Naive thymus-derived CD8-positive, alpha-beta T cell (primary cell): ENCODE results near the gene KIF18B. TPM values are rescaled to one million over a fixed set of nuclear protein-coding genes. Genes with fewer than 3 reads are reported as not detected.

Source experiments
- ATAC-seq, 2 donors: fragments of 150-1000 bp; cut with Tn5 transposase in 1 of 2; sonication (Bioruptor Pico), chemical (Tn5 transposase) in 1 of 2; 1 replicate in 1 of 2; 2 replicates in 1 of 2; pipeline ENCODE4 v1.10.0; 2021; ENCODE audit warnings: mild to moderate bottlenecking in 2 of 2, moderate library complexity in 2 of 2
- POLR2A ChIA-PET: fragments of 350-600 bp; sonication (Branson Sonifier 250); formaldehyde crosslinking; loops from one replicate; lab custom pipeline; 2021; ENCODE audit warnings: antibody characterized with exemption; lab: Charles Lee
- DNase-seq, 10 donors: peaks; one replicate each; pipeline versions ENCODE4 v3.0.0 to v3.0.0-alpha.2; 2020 to 2022
- H3K27ac Mint-ChIP-seq, 10 donors: one replicate each; pipeline ENCODE4 v1.8.0; 2020 to 2022; ENCODE audit warnings: mild to moderate bottlenecking in 10 of 10, mixed read lengths in 10 of 10, moderate library complexity in 4 of 10, inconsistent platforms in 1 of 10
- H3K27me3 Mint-ChIP-seq, 5 donors: one replicate each; pipeline ENCODE4 v1.8.0; 2021 to 2022; ENCODE audit warnings: mixed read lengths in 5 of 5
- H3K36me3 Mint-ChIP-seq, 3 donors: one replicate each; pipeline ENCODE4 v1.8.0; 2020 to 2022; ENCODE audit warnings: mixed read lengths in 3 of 3, mild to moderate bottlenecking in 2 of 3, inconsistent platforms in 1 of 3
- H3K4me1 Mint-ChIP-seq, 4 donors: one replicate each; pipeline ENCODE4 v1.8.0; 2021 to 2022; ENCODE audit warnings: mixed read lengths in 4 of 4
- H3K4me3 Mint-ChIP-seq, 10 donors: one replicate each; pipeline ENCODE4 v1.8.0; 2020 to 2022; ENCODE audit warnings: mild to moderate bottlenecking in 10 of 10, mixed read lengths in 10 of 10, moderate library complexity in 6 of 10, inconsistent platforms in 1 of 10
- H3K9me3 Mint-ChIP-seq, 9 donors: one replicate each; pipeline ENCODE4 v1.8.0; 2020 to 2022; ENCODE audit warnings: mixed read lengths in 9 of 9, mild to moderate bottlenecking in 3 of 9, inconsistent platforms in 1 of 9, moderate library complexity in 1 of 9
- polyA plus RNA-seq, 3 donors: library from polyadenylated mRNA; unstranded; fragments of 300-500 nt; fragmentation: Illumina TruSeq; gene quantifications; one replicate each; pipeline ENCODE4 v1.2.3, GENCODE V29; 2021
- total RNA-seq, 8 experiments: library from RNA in 2 of 8; stranded (reverse) in 2 of 8; gene quantifications; one replicate each; pipeline ENCODE4 v1.2.3 and lab custom pipeline; 2021 to 2026

KIF18B gene
- total and polyA plus RNA-seq, 5 experiments from 2014 or later = not detected

- Mint-ChIP-seq H3K9me3 (no peaks in the 10 kb centered on the region), H3K27ac (no peak overlapping the region), H3K4me3 (no peak overlapping the region), H3K27me3 (peaks cover 0 to 21% (median 5%) of the 10 kb centered on the region in 5 donors), H3K36me3 (no peaks in the 10 kb centered on the region), H3K4me1 (peaks cover 6 to 23% (median 19%) of the 10 kb centered on the region in 4 donors)
- DNase-seq (no peak), ATAC-seq (no peak)
- POLR2A ChIA-PET = interaction anchor here (1.4 kb wide), 1 partner anchor 158 kb away, joined by 3 read pairs; the partner anchor contains the start of gene NMT1
Observed at GRCh38 chr17:44903012-44903685, 44.4 kb downstream of the KIF18B start.

DNA sequence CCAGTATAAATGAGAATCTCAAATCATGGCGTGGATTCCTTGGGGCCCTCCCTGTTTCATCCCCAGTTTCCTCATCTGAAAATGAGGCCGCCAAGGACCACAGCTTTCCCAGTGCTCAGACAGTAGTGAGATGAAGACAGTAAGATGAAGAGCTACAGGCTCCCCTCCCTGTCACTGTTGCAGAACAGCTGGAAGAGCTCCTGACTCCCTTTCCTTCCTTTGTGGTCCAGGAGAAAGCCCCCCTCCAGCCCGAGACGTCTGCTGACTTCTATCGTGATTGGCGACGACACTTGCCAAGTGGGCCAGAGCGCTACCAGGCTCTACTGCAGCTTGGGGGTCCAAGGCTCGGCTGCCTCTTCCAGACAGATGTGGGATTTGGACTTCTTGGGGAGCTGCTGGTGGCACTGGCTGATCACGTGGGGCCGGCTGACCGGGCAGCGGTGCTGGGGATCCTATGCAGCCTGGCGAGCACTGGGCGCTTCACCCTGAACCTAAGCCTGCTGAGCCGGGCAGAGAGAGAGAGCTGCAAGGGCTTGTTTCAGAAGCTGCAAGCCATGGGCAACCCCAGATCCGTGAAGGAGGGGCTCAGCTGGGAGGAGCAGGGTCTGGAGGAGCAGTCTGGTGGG is 45.3 kb downstream of the KIF18B start:
- Mint-ChIP-seq H3K36me3 (no peaks in the 10 kb centered on the region), H3K27ac (peak overlapping the region in 1 of 10 donors; percentile 13), H3K9me3 (no peaks in the 10 kb centered on the region), H3K4me1 (peaks cover 6 to 23% (median 21%) of the 10 kb centered on the region in 4 donors), H3K27me3 (peaks cover 0 to 21% (median 5%) of the 10 kb centered on the region in 5 donors), H3K4me3 (peak overlapping the region in 2 of 10 donors; percentile 2 to 22)
- POLR2A ChIA-PET = interaction anchor here (1.4 kb wide), 1 partner anchor 159 kb away, joined by 3 read pairs; the partner anchor contains the start of gene NMT1
- DNase-seq = no peak
- ATAC-seq = no peak

- H3K36me3 Mint-ChIP-seq = peaks cover 0 to 3% (median 0%) of the 10 kb centered on the region in 3 donors
- no peak for ATAC-seq
- H3K4me3 Mint-ChIP-seq = peak overlapping the region in 2 of 10 donors; percentile 43 to 95
- peaks cover 0 to 17% (median 4%) of the 10 kb centered on the region in 5 donors for H3K27me3 Mint-ChIP-seq
- POLR2A ChIA-PET = interaction anchor here (1.4 to 3.5 kb wide), 2 partner anchors 126 to 160 kb away, joined by 3 to 12 read pairs; partner anchors contain the start of gene NMT1
- H3K9me3 Mint-ChIP-seq = no peaks in the 10 kb centered on the region
- H3K4me1 Mint-ChIP-seq = peaks cover 6 to 26% (median 23%) of the 10 kb centered on the region in 4 donors
- DNase-seq = no peak
- peak overlapping the region in 5 of 10 donors; percentile 10 to 76 (median 50) for H3K27ac Mint-ChIP-seq
Observed at GRCh38 chr17:44901411-44901921, 46.1 kb downstream of the KIF18B start.

GRCh38 chr17:44900894-44901293 is 46.7 kb downstream of the KIF18B start:
- Mint-ChIP-seq H3K36me3 (peaks cover 0 to 7% (median 2%) of the 10 kb centered on the region in 3 donors), H3K4me1 (peaks cover 6 to 29% (median 28%) of the 10 kb centered on the region in 4 donors), H3K27me3 (peaks cover 0 to 13% (median 0%) of the 10 kb centered on the region in 5 donors), H3K27ac (peak overlapping the region in 4 of 10 donors; percentile 18 to 100 (median 70)), H3K4me3 (peak overlapping the region in 4 of 10 donors; percentile 2 to 95 (median 16)), H3K9me3 (no peaks in the 10 kb centered on the region)
- POLR2A ChIA-PET = interaction anchor here (2.6 to 3.5 kb wide), 2 partner anchors 125 to 149 kb away, joined by 9 to 12 read pairs; no protein-coding TSS in a partner anchor
- ATAC-seq (no peak), DNase-seq (no peak)

- DNase-seq = peak; percentile 88 to 100 (median 94)
- ATAC-seq = peak; percentile 91 to 92
- Mint-ChIP-seq H3K9me3 (no peaks in the 10 kb centered on the region), H3K36me3 (peaks cover 2 to 21% (median 4%) of the 10 kb centered on the region in 3 donors), H3K4me3 (peak within 1 kb of the TSS; percentile 85 to 98 (median 96)), H3K27me3 (peaks cover 0 to 6% (median 0%) of the 10 kb centered on the region in 5 donors), H3K27ac (peak within 1 kb of the TSS; percentile 98 to 100 (median 100)), H3K4me1 (peaks cover 11 to 37% (median 35%) of the 10 kb centered on the region in 4 donors)
- POLR2A ChIA-PET = interaction anchor here (0.5 to 3.5 kb wide), 12 partner anchors 9 to 799 kb away, joined by 3 to 12 read pairs (median 4); partner anchors contain the start of genes GPATCH8, HEXIM1 and NMT1
Observed at GRCh38 chr17:44899074-44899782, 48.3 kb downstream of the KIF18B start, which contains the start of gene EFTUD2. EFTUD2 (minus strand) TSS chr17:44899445; CDS start chr17:44894521, 4,924 bp downstream.

DNA sequence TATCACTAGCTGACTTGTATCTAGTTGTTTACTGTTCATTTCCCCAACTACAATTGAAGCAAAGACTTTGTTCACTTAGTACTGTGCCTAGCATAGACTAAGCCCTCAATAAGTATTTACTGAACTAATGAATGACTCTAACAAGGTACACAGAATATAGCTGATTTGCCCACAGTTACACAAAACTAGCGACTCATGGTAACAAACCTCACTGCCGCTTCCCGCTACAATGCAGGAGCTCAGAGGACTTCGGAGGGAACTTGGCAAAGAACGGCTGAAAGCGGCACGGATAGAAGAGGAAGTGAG is 48.9 kb downstream of the KIF18B start:
- Mint-ChIP-seq H3K9me3 (no peaks in the 10 kb centered on the region), H3K4me1 (peaks cover 11 to 37% (median 35%) of the 10 kb centered on the region in 4 donors), H3K4me3 (peak overlapping the region; percentile 85 to 98 (median 96)), H3K27ac (peak overlapping the region; percentile 98 to 100 (median 100)), H3K36me3 (peaks cover 2 to 26% (median 4%) of the 10 kb centered on the region in 3 donors), H3K27me3 (peaks cover 0 to 3% (median 0%) of the 10 kb centered on the region in 5 donors)
- peak in 1 of 10 donors; percentile 17 for DNase-seq
- POLR2A ChIA-PET = interaction anchor here (0.8 to 3.5 kb wide), 11 partner anchors 9 to 396 kb away, joined by 3 to 12 read pairs (median 5); partner anchors contain the start of genes GPATCH8, HEXIM1 and NMT1
- no peak for ATAC-seq

DNA sequence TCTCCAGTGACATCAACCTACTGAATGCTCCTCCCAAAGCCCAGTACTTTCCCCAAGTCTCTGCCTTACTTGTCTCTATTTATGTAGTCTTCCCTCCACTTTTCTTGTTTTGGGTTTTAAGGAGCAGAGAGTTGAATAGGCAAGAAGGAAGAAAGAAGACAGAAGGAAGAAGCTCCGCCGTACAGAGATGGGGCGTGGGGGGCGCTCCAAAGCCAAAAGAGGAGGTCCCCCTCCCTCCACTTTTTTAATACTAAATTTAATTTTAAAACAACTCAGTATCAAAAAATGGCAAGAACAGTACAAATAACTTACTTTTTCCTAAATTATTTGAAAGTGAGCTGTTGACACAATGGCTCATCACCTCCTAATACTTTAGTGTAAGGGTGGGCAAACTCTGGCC is 52.9 kb downstream of the KIF18B start:
- H3K4me3 Mint-ChIP-seq = peak overlapping the region in 1 of 10 donors; percentile 10
- ATAC-seq = no peak
- no peak for DNase-seq
- peaks cover 18 to 44% (median 36%) of the 10 kb centered on the region in 4 donors for H3K4me1 Mint-ChIP-seq
- H3K27ac Mint-ChIP-seq = no peak overlapping the region
- H3K9me3 Mint-ChIP-seq = no peaks in the 10 kb centered on the region
- POLR2A ChIA-PET = interaction anchor here (1.2 kb wide), 1 partner anchor 12 kb away, joined by 4 read pairs; no protein-coding TSS in a partner anchor
- H3K27me3 Mint-ChIP-seq = peaks cover 0 to 3% (median 0%) of the 10 kb centered on the region in 5 donors
- peaks cover 4 to 50% (median 9%) of the 10 kb centered on the region in 3 donors for H3K36me3 Mint-ChIP-seq

- no peaks in the 10 kb centered on the region for H3K27me3 Mint-ChIP-seq
- ATAC-seq (no peak), DNase-seq (no peak)
- no peaks in the 10 kb centered on the region for H3K9me3 Mint-ChIP-seq
- POLR2A ChIA-PET = interaction anchor here (0.7 kb wide), 1 partner anchor 437 kb away, joined by 3 read pairs; no protein-coding TSS in a partner anchor
- no peak overlapping the region for H3K4me3 Mint-ChIP-seq
- peaks cover 12 to 30% (median 22%) of the 10 kb centered on the region in 4 donors for H3K4me1 Mint-ChIP-seq
- H3K36me3 Mint-ChIP-seq = peaks cover 4 to 50% (median 9%) of the 10 kb centered on the region in 3 donors
- no peak overlapping the region for H3K27ac Mint-ChIP-seq
Observed at GRCh38 chr17:44892250-44892649, 55.3 kb downstream of the KIF18B start.

- Mint-ChIP-seq H3K4me1 (peaks cover 6 to 26% (median 9%) of the 10 kb centered on the region in 4 donors), H3K36me3 (peaks cover 0 to 52% (median 17%) of the 10 kb centered on the region in 3 donors), H3K27me3 (no peaks in the 10 kb centered on the region), H3K4me3 (no peak overlapping the region), H3K27ac (no peak overlapping the region), H3K9me3 (no peaks in the 10 kb centered on the region)
- no peak for DNase-seq
- POLR2A ChIA-PET = interaction anchor here (1.7 kb wide), 1 partner anchor 10 kb away, joined by 7 read pairs; the partner anchor contains the start of gene EFTUD2
- no peak for ATAC-seq
Observed at GRCh38 chr17:44889003-44889402, 58.6 kb downstream of the KIF18B start.

DNA sequence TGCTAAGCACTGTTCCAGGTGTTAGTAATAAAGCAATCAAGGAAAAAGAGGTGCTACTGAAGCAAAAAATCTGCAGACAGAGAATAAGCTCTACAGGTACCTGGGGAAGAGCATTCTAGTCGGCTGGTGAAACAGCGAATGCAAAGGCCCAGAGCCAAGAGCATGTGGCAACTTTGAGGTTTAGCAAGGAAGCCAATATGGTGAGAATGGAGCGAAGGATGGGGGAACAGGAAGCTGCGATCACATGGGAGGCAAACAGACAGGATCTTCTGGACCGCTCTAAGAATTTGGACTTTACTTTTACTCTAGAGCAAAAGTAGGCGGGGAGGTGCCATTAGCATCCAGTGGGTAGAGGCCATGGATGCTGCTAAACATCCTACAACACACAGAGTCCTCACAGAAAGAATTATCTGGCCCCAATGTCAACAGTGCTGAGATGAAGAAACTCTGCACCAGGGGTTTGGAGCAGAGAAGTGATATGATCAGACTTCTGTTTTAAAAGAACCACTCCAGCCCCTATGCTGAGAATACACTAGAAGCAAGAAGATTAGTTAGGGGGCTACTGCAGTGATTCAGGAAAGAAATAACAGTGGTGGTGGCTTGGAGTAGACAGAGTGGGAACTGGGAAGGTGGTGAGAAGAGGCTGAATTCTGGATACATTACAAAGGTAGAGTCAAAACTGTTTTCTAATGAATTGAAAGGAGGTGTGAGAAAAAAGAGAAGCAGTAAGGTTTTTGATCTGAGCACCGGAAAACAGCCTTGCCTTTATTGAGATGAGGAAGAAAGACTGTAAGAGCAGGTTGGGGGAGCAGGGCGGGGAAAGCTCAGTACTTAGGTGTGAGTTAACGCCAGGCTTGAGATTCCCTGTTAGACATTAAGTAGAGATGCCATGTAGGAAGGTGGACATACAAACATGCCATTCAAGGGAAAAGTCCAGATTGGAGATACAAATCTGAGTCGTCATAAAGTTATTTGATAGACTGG is 59.3 kb downstream of the KIF18B start:
- ATAC-seq (peak; percentile 90 to 91), DNase-seq (peak in 3 of 10 donors; percentile 17 to 43 (median 40))
- Mint-ChIP-seq H3K27ac (no peak overlapping the region), H3K27me3 (no peaks in the 10 kb centered on the region), H3K9me3 (no peaks in the 10 kb centered on the region), H3K4me1 (peaks cover 5 to 26% (median 9%) of the 10 kb centered on the region in 4 donors), H3K36me3 (peaks cover 0 to 51% (median 20%) of the 10 kb centered on the region in 3 donors), H3K4me3 (no peak overlapping the region)
- POLR2A ChIA-PET = interaction anchor here (1.7 kb wide), 1 partner anchor 11 kb away, joined by 7 read pairs; the partner anchor contains the start of gene EFTUD2
